Tibial nerve (tissue), 4 donors: ENCODE data around the gene GPR25.
"Not testable (repeated sequence)": the region's sequence is repeated elsewhere in the genome, so short reads cannot be mapped to it uniquely, and the experiment has no call there.

Source experiments
- EP300 ChIP-seq, 2 donors: sonication (generic); formaldehyde crosslinking; IDR thresholded peaks; one replicate each; pipeline ENCODE4 v1.6.1; 2017; ENCODE audit warnings: antibody characterized with exemption in 2 of 2, mild to moderate bottlenecking in 1 of 2
- POLR2A ChIP-seq, 2 donors: fragments of 450-650 bp; IDR thresholded peaks; one replicate each; pipeline ENCODE4 v1.6.1; 2017; ENCODE audit warnings: antibody characterized with exemption in 2 of 2, mild to moderate bottlenecking in 2 of 2, moderate library complexity in 2 of 2
- TF ChIP-seq, protein P1 (sequence below), 5 experiments: fragments of 200-600 bp in 3 of 5; fragments of 450-650 bp in 2 of 5; sonication (generic) in 3 of 5; IDR thresholded peaks; one replicate each; pipeline ENCODE4 v1.5.1; 2016 to 2019; ENCODE audit warnings: antibody characterized with exemption in 5 of 5, mild to moderate bottlenecking in 3 of 5, moderate library complexity in 2 of 5

DNA sequence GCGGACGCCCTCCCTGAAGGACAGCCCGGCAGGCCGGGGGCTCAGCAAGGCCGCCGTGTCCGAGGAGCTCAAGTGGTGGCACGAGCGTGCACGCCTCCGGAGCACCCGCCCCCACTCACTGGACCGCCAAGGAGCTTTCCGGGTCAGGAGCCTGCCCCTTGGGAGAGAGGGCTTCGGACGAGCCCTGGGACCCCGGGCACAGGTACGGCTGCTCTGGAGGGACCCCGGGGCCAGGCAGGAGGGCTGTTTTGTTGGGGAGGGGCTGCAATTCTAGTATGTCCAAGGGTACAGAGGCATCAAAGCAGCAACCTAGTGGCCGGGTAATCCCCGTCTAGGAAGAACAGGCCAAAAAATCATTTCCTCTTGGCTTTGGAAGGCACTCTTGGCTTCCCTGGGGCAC, 39.2 kb downstream of the GPR25 start:
- TF ChIP-seq, protein P1, sequence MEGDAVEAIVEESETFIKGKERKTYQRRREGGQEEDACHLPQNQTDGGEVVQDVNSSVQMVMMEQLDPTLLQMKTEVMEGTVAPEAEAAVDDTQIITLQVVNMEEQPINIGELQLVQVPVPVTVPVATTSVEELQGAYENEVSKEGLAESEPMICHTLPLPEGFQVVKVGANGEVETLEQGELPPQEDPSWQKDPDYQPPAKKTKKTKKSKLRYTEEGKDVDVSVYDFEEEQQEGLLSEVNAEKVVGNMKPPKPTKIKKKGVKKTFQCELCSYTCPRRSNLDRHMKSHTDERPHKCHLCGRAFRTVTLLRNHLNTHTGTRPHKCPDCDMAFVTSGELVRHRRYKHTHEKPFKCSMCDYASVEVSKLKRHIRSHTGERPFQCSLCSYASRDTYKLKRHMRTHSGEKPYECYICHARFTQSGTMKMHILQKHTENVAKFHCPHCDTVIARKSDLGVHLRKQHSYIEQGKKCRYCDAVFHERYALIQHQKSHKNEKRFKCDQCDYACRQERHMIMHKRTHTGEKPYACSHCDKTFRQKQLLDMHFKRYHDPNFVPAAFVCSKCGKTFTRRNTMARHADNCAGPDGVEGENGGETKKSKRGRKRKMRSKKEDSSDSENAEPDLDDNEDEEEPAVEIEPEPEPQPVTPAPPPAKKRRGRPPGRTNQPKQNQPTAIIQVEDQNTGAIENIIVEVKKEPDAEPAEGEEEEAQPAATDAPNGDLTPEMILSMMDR (IDR thresholded peaks at IDR 0.05): not testable (repeated sequence)
- TF ChIP-seq POLR2A, EP300 (IDR thresholded peaks at IDR 0.05): not testable (repeated sequence)
